ENCODE results near the gene FN1.

The FN1 gene

DNA sequence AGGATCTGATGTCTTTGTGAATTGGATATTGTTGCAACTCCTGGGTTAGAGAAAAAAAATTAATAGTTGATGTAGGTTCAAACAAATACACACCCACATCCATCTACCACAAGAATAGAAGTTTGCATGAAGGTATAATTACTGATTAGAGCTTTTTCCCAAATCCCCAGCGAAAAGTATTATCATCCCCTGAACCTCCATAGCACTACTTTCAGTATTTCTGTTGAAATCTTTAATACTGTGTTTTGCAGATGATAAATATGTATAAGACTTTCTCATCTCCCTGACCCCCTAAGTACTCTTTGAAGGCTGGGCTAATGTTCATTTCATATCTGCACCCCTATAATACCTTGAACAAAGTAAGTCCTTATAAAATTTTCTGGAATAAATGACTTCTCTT is 6.4 kb downstream of the FN1 start:
- DNase-seq (no peak), ATAC-seq (ENCODE audit: insufficient read depth, low read depth) (no peak)
- H3K9me3 ChIP-seq (ENCODE audit: insufficient read depth, low read length, severe bottlenecking): no peaks in the 10 kb centered on the region
- TF ChIP-seq, protein P1, sequence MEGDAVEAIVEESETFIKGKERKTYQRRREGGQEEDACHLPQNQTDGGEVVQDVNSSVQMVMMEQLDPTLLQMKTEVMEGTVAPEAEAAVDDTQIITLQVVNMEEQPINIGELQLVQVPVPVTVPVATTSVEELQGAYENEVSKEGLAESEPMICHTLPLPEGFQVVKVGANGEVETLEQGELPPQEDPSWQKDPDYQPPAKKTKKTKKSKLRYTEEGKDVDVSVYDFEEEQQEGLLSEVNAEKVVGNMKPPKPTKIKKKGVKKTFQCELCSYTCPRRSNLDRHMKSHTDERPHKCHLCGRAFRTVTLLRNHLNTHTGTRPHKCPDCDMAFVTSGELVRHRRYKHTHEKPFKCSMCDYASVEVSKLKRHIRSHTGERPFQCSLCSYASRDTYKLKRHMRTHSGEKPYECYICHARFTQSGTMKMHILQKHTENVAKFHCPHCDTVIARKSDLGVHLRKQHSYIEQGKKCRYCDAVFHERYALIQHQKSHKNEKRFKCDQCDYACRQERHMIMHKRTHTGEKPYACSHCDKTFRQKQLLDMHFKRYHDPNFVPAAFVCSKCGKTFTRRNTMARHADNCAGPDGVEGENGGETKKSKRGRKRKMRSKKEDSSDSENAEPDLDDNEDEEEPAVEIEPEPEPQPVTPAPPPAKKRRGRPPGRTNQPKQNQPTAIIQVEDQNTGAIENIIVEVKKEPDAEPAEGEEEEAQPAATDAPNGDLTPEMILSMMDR (IDR thresholded peaks at IDR 0.05; ENCODE audit: borderline replicate concordance, extremely low read depth, low read length, poor library complexity, severe bottlenecking): no peak
- no peak for TF ChIP-seq EZH2 (IDR thresholded peaks at IDR 0.05; ENCODE audit: borderline replicate concordance, low read depth, low read length, severe bottlenecking)
- H3K79me2 ChIP-seq (ENCODE audit: insufficient read depth, low read length): no peaks in the 10 kb centered on the region
- H3K4me2 ChIP-seq (ENCODE audit: insufficient read depth, low read length): no peak overlapping the region
- no peak overlapping the region for H3K4me3 ChIP-seq (ENCODE audit: low read depth in 1 of 2, low read length in 2 of 2)
- H3K9ac ChIP-seq (ENCODE audit: low read depth, low read length): no peak overlapping the region
- no peak overlapping the region for H3K27ac ChIP-seq (ENCODE audit: low read length)
- no peaks in the 10 kb centered on the region for H3K27me3 ChIP-seq (ENCODE audit: insufficient read depth, low read length, poor library complexity)
- no peaks in the 10 kb centered on the region for H4K20me1 ChIP-seq (ENCODE audit: insufficient read depth, low read length)
- no peaks in the 10 kb centered on the region for H3K36me3 ChIP-seq (ENCODE audit: insufficient read depth, low read length)
- H3K4me1 ChIP-seq (ENCODE audit: insufficient read depth, low read length): no peaks in the 10 kb centered on the region; the same call in 1 of the 2 replicates
- H2AFZ ChIP-seq (ENCODE audit: low read depth, low read length): no peak overlapping the region

DNA sequence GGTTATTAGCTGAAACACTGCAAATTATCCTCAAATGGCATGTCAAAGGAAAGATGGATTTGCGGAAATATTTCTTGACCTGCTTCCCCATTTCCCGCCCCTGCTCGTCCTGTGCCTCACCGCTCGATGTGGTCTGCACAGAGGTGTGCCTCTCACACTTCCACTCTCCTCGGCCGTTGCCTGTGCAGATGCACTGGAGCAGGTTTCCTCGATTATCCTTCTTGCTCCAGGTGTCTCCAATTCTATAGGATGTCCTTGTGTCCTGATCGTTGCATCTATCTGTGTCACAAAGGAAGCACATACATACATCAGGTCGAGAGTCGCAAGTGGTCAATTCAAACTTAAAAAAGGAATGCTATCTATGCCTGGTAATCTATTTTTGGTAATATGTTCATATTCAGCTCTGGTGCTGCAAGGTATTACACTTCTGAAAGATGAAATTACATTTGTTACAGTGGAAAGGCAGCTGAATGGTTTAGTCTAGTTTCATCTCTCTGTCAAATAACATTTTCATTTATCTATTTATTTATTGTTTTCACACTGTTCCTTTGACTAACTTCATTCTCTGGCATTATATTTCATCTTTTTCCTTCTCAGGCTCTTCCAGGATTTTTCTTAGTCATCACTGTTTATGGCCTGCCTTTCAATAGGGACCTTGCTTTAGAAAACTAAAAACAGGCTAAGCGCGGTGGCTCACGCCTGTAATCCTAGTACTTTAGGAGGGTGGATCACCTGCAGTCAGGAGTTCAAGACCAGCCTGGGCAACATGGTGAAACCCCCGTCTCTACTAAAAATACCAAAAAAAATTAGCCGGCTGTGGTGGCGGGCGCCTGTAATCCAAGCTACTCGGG is 7.6 kb downstream of the FN1 start:
- no peak overlapping the region for H3K27ac ChIP-seq (ENCODE audit: low read length)
- H3K9ac ChIP-seq (ENCODE audit: low read depth, low read length): no peak overlapping the region
- H2AFZ ChIP-seq (ENCODE audit: low read depth, low read length): no peak overlapping the region
- no peaks in the 10 kb centered on the region for H4K20me1 ChIP-seq (ENCODE audit: insufficient read depth, low read length)
- TF ChIP-seq EZH2 (IDR thresholded peaks at IDR 0.05; ENCODE audit: borderline replicate concordance, low read depth, low read length, severe bottlenecking): no peak
- TF ChIP-seq, protein P1 (IDR thresholded peaks at IDR 0.05; ENCODE audit: borderline replicate concordance, extremely low read depth, low read length, poor library complexity, severe bottlenecking): no peak
- DNase-seq (no peak), ATAC-seq (ENCODE audit: insufficient read depth, low read depth) (no peak)
- no peak overlapping the region for H3K4me2 ChIP-seq (ENCODE audit: insufficient read depth, low read length)
- no peaks in the 10 kb centered on the region for H3K79me2 ChIP-seq (ENCODE audit: insufficient read depth, low read length)
- no peaks in the 10 kb centered on the region for H3K27me3 ChIP-seq (ENCODE audit: insufficient read depth, low read length, poor library complexity)
- no peak overlapping the region for H3K4me3 ChIP-seq (ENCODE audit: low read depth in 1 of 2, low read length in 2 of 2)
- no peaks in the 10 kb centered on the region for H3K4me1 ChIP-seq (ENCODE audit: insufficient read depth, low read length)
- H3K36me3 ChIP-seq (ENCODE audit: insufficient read depth, low read length): no peaks in the 10 kb centered on the region
- no peaks in the 10 kb centered on the region for H3K9me3 ChIP-seq (ENCODE audit: insufficient read depth, low read length, severe bottlenecking)

DNA sequence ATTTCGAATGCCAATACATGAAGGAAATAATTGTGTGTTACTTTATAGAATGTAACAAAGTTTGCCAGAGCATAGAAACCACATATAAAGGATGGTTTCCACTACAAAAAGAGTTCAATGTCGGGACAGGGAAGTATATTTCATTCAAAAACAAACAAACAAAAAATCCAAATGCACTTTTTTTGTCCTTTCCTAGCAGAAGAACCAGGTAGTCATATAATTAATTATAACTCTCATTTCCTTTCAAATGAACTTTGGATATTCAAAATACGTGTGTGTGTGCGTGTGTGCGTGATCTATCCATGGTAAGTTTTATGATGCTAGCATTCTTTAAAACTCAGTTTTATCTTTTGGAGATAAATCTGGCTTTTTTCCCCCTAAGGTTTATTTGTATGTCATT is 8.3 kb downstream of the FN1 start:
- Histone ChIP-seq H3K9ac (ENCODE audit: low read depth, low read length) (no peak overlapping the region), H3K36me3 (ENCODE audit: insufficient read depth, low read length) (no peaks in the 10 kb centered on the region)

More for the DNA sequence above, 8.3 kb downstream of the FN1 start:
- Histone ChIP-seq H4K20me1 (ENCODE audit: insufficient read depth, low read length) (no peaks in the 10 kb centered on the region), H3K27me3 (ENCODE audit: insufficient read depth, low read length, poor library complexity) (no peaks in the 10 kb centered on the region), H3K27ac (ENCODE audit: low read length) (no peak overlapping the region), H3K4me3 (ENCODE audit: low read depth in 1 of 2, low read length in 2 of 2) (no peak overlapping the region), H2AFZ (ENCODE audit: low read depth, low read length) (no peak overlapping the region), H3K79me2 (ENCODE audit: insufficient read depth, low read length) (no peaks in the 10 kb centered on the region), H3K4me2 (ENCODE audit: insufficient read depth, low read length) (no peak overlapping the region), H3K4me1 (ENCODE audit: insufficient read depth, low read length) (no peaks in the 10 kb centered on the region), H3K9me3 (ENCODE audit: insufficient read depth, low read length, severe bottlenecking) (no peaks in the 10 kb centered on the region)
- DNase-seq: no peak
- no peak for TF ChIP-seq EZH2 (IDR thresholded peaks at IDR 0.05; ENCODE audit: borderline replicate concordance, low read depth, low read length, severe bottlenecking)
- TF ChIP-seq, protein P1 (IDR thresholded peaks at IDR 0.05; ENCODE audit: borderline replicate concordance, extremely low read depth, low read length, poor library complexity, severe bottlenecking): no peak
- ATAC-seq (ENCODE audit: insufficient read depth, low read depth): no peak
